Gastrocnemius medialis (tissue), 4 donors: ENCODE data around the gene GOLGA8S. TPM values are rescaled to one million over a fixed set of nuclear protein-coding genes. Genes with fewer than 3 reads are reported as not detected.
A peak's percentile ranks its signal among the peaks of the same experiment; 100 is the strongest.
"Not testable (repeated sequence)": the region's sequence is repeated elsewhere in the genome, so short reads cannot be mapped to it uniquely, and the experiment has no call there.

Experiments used
- ATAC-seq, 2 donors: fragments of 150-250 bp; one replicate each; pipeline ENCODE4 v1.9.1; 2016
- DNase-seq, 2 donors: peaks; one replicate each; pipeline ENCODE4 v3.0.0-alpha.2; 2019
- H3K27ac ChIP-seq, 4 donors: fragments of 200-600 bp; sonication (generic); 1 replicate in 1 of 4; 2 replicates in 3 of 4; pipeline ENCODE4 v1.5.1; 2016 to 2018; ENCODE audit warnings: mild to moderate bottlenecking in 2 of 4, moderate library complexity in 1 of 4
- H3K27me3 ChIP-seq, 3 donors: fragments of 200-600 bp; sonication (generic) in 2 of 3; 1 replicate in 1 of 3; 2 replicates in 2 of 3; pipeline versions ENCODE4 v1.5.1 to v1.6.0; 2016 to 2019; ENCODE audit warnings: mild to moderate bottlenecking in 1 of 3, moderate library complexity in 1 of 3
- H3K36me3 ChIP-seq, 2 donors: fragments of 200-600 bp; sonication (generic) in 1 of 2; one replicate each; pipeline ENCODE4 v1.5.1; 2017 to 2018
- H3K4me1 ChIP-seq, 2 donors: fragments of 200-600 bp; sonication (generic) in 1 of 2; one replicate each; pipeline ENCODE4 v1.5.1; 2016 to 2017; ENCODE audit warnings: mild to moderate bottlenecking in 2 of 2
- H3K4me3 ChIP-seq, 4 donors: fragments of 200-600 bp; sonication (generic) in 3 of 4; 1 replicate in 1 of 4; 2 replicates in 3 of 4; pipeline ENCODE4 v1.5.1; 2016 to 2019; ENCODE audit warnings: mild to moderate bottlenecking in 2 of 4
- H3K9me3 ChIP-seq, 3 donors: fragments of 200-600 bp; sonication (generic) in 2 of 3; 1 replicate in 1 of 3; 2 replicates in 2 of 3; pipeline ENCODE4 v1.5.1; 2016 to 2019
- POLR2A ChIP-seq, 2 donors: fragments of 450-650 bp; IDR thresholded peaks; one replicate each; pipeline ENCODE4 v1.6.1; 2017; ENCODE audit warnings: antibody characterized with exemption in 2 of 2, mild to moderate bottlenecking in 2 of 2, moderate library complexity in 2 of 2
- in situ Hi-C, 4 donors: fragments of 200-750 bp; cut with MboI; loops; one replicate each; pipeline versions ENCODE4 v1.15.0 to v1.8.0; 2017; ENCODE audit warnings: low sequenced_read_pairs in 4 of 4
- intact Hi-C: fragments of 100-400 bp; cut with DNase I; formaldehyde crosslinking; loops from one replicate; pipeline ENCODE4 v1.15.1; 2023; ENCODE audit warnings: low total_unique reads
- total RNA-seq, 4 donors: library from RNA; depleted of rRNA; stranded (reverse); fragments of >200 nt; gene quantifications; one replicate each; pipeline versions ENCODE4 v1.1.0 to v1.2.3, GENCODE V29; 2016
- TF ChIP-seq, protein P1 (sequence below), 5 experiments: fragments of 450-650 bp in 3 of 5; fragments of 200-600 bp in 2 of 5; sonication (generic) in 2 of 5; IDR thresholded peaks in 4 of 5; conservative IDR thresholded peaks in 1 of 5; 1 replicate in 4 of 5; 2 replicates in 1 of 5; pipeline ENCODE4 v1.5.1; 2016 to 2019; ENCODE audit warnings: antibody characterized with exemption in 5 of 5, mild to moderate bottlenecking in 3 of 5, moderate library complexity in 3 of 5

Gene GOLGA8S
- total RNA-seq, 4 donors from 2014 or later = 0.20 TPM; not detected in 3

GRCh38 chr15:23372284-23372683 lies 17.7 kb downstream of the GOLGA8S start:
- H3K4me1 ChIP-seq = no peaks in the 10 kb centered on the region
- TF ChIP-seq, protein P1, sequence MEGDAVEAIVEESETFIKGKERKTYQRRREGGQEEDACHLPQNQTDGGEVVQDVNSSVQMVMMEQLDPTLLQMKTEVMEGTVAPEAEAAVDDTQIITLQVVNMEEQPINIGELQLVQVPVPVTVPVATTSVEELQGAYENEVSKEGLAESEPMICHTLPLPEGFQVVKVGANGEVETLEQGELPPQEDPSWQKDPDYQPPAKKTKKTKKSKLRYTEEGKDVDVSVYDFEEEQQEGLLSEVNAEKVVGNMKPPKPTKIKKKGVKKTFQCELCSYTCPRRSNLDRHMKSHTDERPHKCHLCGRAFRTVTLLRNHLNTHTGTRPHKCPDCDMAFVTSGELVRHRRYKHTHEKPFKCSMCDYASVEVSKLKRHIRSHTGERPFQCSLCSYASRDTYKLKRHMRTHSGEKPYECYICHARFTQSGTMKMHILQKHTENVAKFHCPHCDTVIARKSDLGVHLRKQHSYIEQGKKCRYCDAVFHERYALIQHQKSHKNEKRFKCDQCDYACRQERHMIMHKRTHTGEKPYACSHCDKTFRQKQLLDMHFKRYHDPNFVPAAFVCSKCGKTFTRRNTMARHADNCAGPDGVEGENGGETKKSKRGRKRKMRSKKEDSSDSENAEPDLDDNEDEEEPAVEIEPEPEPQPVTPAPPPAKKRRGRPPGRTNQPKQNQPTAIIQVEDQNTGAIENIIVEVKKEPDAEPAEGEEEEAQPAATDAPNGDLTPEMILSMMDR (IDR thresholded peaks at IDR 0.05 in 4 of 5, conservative IDR thresholded peaks at IDR 0.05 in 1 of 5) = no peak
- no peak for TF ChIP-seq POLR2A (IDR thresholded peaks at IDR 0.05)
- H3K36me3 ChIP-seq = no peaks in the 10 kb centered on the region
- H3K27me3 ChIP-seq = no peaks in the 10 kb centered on the region
- no peak for DNase-seq
- intact Hi-C loops (no loop called here), in situ Hi-C loops (no loop called here)
- no peak overlapping the region for H3K4me3 ChIP-seq
- H3K9me3 ChIP-seq = no peaks in the 10 kb centered on the region
- ATAC-seq = no peak
- no peak overlapping the region for H3K27ac ChIP-seq

GRCh38 chr15:23372891-23373600 lies 18.5 kb downstream of the GOLGA8S start:
- intact Hi-C loops, in situ Hi-C loops, DNase-seq, H3K27me3 ChIP-seq, H3K9me3 ChIP-seq, H3K4me1 ChIP-seq, H3K27ac ChIP-seq, H3K4me3 ChIP-seq, ATAC-seq, H3K36me3 ChIP-seq: not testable (repeated sequence)

- H3K27ac ChIP-seq, H3K4me1 ChIP-seq, ATAC-seq, DNase-seq, in situ Hi-C loops, H3K36me3 ChIP-seq, intact Hi-C loops, H3K9me3 ChIP-seq, H3K4me3 ChIP-seq, H3K27me3 ChIP-seq: not testable (repeated sequence)
Observed at GRCh38 chr15:23374226-23374625, 19.7 kb downstream of the GOLGA8S start.

GRCh38 chr15:23378946-23379345 lies 24.4 kb downstream of the GOLGA8S start:
- H3K36me3 ChIP-seq, in situ Hi-C loops, H3K4me3 ChIP-seq, H3K4me1 ChIP-seq, H3K27ac ChIP-seq, DNase-seq, ATAC-seq, H3K9me3 ChIP-seq, H3K27me3 ChIP-seq, intact Hi-C loops: not testable (repeated sequence)

GRCh38 chr15:23380700-23381099 lies 26.2 kb downstream of the GOLGA8S start:
- DNase-seq, ATAC-seq, intact Hi-C loops: not testable (repeated sequence)

DNA sequence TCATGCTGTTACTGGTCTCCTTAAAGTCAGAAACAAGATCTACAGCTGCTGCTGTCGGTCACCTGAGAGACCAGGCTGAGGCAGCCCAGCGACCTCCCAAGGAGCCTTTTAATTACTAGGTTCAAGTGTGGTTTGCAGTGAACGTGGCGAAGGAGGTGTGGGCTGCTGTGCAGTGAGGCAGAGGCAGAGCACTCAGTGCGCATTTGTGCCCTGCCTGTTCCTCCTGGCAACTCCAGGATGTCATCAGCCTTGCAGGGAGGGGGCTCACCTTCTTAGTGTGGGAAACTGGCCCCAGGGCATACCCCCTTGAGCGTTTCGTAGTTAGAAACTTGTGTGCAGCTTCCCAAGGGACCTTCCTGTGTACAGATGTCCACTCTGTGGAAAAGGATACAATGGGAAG lies 26.6 kb downstream of the GOLGA8S start:
- H3K36me3 ChIP-seq, in situ Hi-C loops, H3K27ac ChIP-seq, H3K4me3 ChIP-seq, H3K27me3 ChIP-seq, H3K9me3 ChIP-seq, H3K4me1 ChIP-seq, DNase-seq, intact Hi-C loops: not testable (repeated sequence)
- ATAC-seq = peak in 1 of 2 donors; percentile 55

More at GRCh38 chr15:23380700-23381099, 26.2 kb downstream of the GOLGA8S start:
- H3K4me3 ChIP-seq, in situ Hi-C loops, H3K36me3 ChIP-seq, H3K9me3 ChIP-seq, H3K27me3 ChIP-seq, H3K4me1 ChIP-seq, H3K27ac ChIP-seq: not testable (repeated sequence)

- Histone ChIP-seq H3K27ac (no peak overlapping the region), H3K4me1 (no peaks in the 10 kb centered on the region), H3K4me3 (no peak overlapping the region), H3K36me3 (no peaks in the 10 kb centered on the region), H3K27me3 (no peaks in the 10 kb centered on the region), H3K9me3 (no peaks in the 10 kb centered on the region)
- DNase-seq (no peak), ATAC-seq (no peak)
- no peak for TF ChIP-seq POLR2A (IDR thresholded peaks at IDR 0.05)
- TF ChIP-seq, protein P1 (IDR thresholded peaks at IDR 0.05 in 4 of 5, conservative IDR thresholded peaks at IDR 0.05 in 1 of 5) = no peak
- intact Hi-C loops (no loop called here), in situ Hi-C loops (no loop called here)
Observed at GRCh38 chr15:23384371-23384770, 29.8 kb downstream of the GOLGA8S start.
